Cerebellar cortex (tissue), 1 donor: Measurements from ENCODE around the gene PLPPR5.
"Not testable (repeated sequence)": the region's sequence is repeated elsewhere in the genome, so short reads cannot be mapped to it uniquely, and the experiment has no call there.

ENCODE experiments used
- DNase-seq: peaks from one replicate; pipeline ENCODE4 v3.0.0-alpha.2; 2015; ENCODE audit warnings: low spot score

The PLPPR5 gene

GRCh38 chr1:99004861-99005442 lies at the start of gene PLPPR5:
Gene PLPPR5, minus strand, starts transcription at chr1:99004861. Its CDS starts 190 bp downstream, at chr1:99004671.
- DNase-seq: peak; percentile 14

GRCh38 chr1:99051611-99052283 lies 47.1 kb upstream of the PLPPR5 start:
- no peak for DNase-seq

- no peak for DNase-seq
Observed at GRCh38 chr1:99049745-99050144, 45.1 kb upstream of the PLPPR5 start.

GRCh38 chr1:99036746-99037145 lies 32.1 kb upstream of the PLPPR5 start:
- DNase-seq: not testable (repeated sequence)

GRCh38 chr1:99018313-99018712 lies 13.7 kb upstream of the PLPPR5 start:
- DNase-seq: no peak

GRCh38 chr1:99017655-99018054 lies 13.0 kb upstream of the PLPPR5 start:
- no peak for DNase-seq

- DNase-seq: no peak
Observed at GRCh38 chr1:99010679-99011078, 6.0 kb upstream of the PLPPR5 start.

- DNase-seq: no peak
Observed at GRCh38 chr1:99007366-99007765, 2.7 kb upstream of the PLPPR5 start.

GRCh38 chr1:99005537-99005942 lies 879 bp upstream of the PLPPR5 start:
- no peak for DNase-seq

GRCh38 chr1:99004254-99004860 lies 304 bp downstream of the PLPPR5 start:
- DNase-seq: no peak

GRCh38 chr1:99003581-99004253 lies 944 bp downstream of the PLPPR5 start:
- DNase-seq: no peak

GRCh38 chr1:98992844-98993243 lies 11.8 kb downstream of the PLPPR5 start:
- DNase-seq: no peak

GRCh38 chr1:98991127-98992012 lies 13.3 kb downstream of the PLPPR5 start:
- no peak for DNase-seq

GRCh38 chr1:98989556-98989907 lies 15.1 kb downstream of the PLPPR5 start:
- no peak for DNase-seq

- no peak for DNase-seq
Observed at GRCh38 chr1:98988904-98989555, 15.6 kb downstream of the PLPPR5 start.

- DNase-seq: no peak
Observed at GRCh38 chr1:98985687-98986086, 19.0 kb downstream of the PLPPR5 start.

- DNase-seq: no peak
Observed at GRCh38 chr1:98981917-98982513, 22.6 kb downstream of the PLPPR5 start.

- no peak for DNase-seq
Observed at GRCh38 chr1:98979463-98979862, 25.2 kb downstream of the PLPPR5 start.

- no peak for DNase-seq
Observed at GRCh38 chr1:98975810-98976209, 28.9 kb downstream of the PLPPR5 start.

GRCh38 chr1:98975113-98975512 lies 29.5 kb downstream of the PLPPR5 start:
- no peak for DNase-seq
